NT2/D1 (cell line): ENCODE measurements around the gene NRARP.
"Not testable (repeated sequence)": the region's sequence is repeated elsewhere in the genome, so short reads cannot be mapped to it uniquely, and the experiment has no call there.

Experiments used
- DNase-seq: peaks from one replicate; pipeline ENCODE4 v3.0.0-alpha.2; 2011; ENCODE audit warnings: low read depth, low spot score
- H3K27me3 ChIP-seq: 2 replicates; pipeline ENCODE4 v1.6.0; 2011; ENCODE audit warnings: mild to moderate bottlenecking; ENCODE audit not compliant: insufficient read length, insufficient read depth
- H3K36me3 ChIP-seq: 2 replicates; pipeline ENCODE4 v1.6.1; 2011; ENCODE audit warnings: mild to moderate bottlenecking, low read length, mixed read lengths; ENCODE audit not compliant: insufficient read depth, insufficient read length
- H3K4me1 ChIP-seq: 2 replicates; pipeline ENCODE4 v1.5.1; 2011; ENCODE audit not compliant: insufficient read depth, insufficient read length
- H3K4me3 ChIP-seq: 2 replicates; pipeline ENCODE4 v1.5.1; 2011; ENCODE audit warnings: low read depth; ENCODE audit not compliant: insufficient read length
- H3K9ac ChIP-seq: 2 replicates; pipeline ENCODE4 v1.6.0; 2011; ENCODE audit warnings: low read depth; ENCODE audit not compliant: insufficient read length
- H3K9me3 ChIP-seq: 2 replicates; pipeline ENCODE4 v1.5.1; 2011; ENCODE audit warnings: mild to moderate bottlenecking, low read length; ENCODE audit not compliant: insufficient read depth
- SUZ12 ChIP-seq: IDR thresholded peaks from 2 replicates; pipeline ENCODE4 v1.6.1; 2011; ENCODE audit not compliant: insufficient read length, insufficient read depth; ENCODE audit errors: extremely low read depth
- YY1 ChIP-seq: IDR thresholded peaks from 2 replicates; pipeline ENCODE4 v1.6.1; 2011; ENCODE audit not compliant: insufficient read length, insufficient read depth
- ZNF274 ChIP-seq: IDR thresholded peaks from 2 replicates; pipeline ENCODE4 v1.6.1; 2011; ENCODE audit warnings: mild to moderate bottlenecking, low read depth, low read length

The NRARP gene

DNA sequence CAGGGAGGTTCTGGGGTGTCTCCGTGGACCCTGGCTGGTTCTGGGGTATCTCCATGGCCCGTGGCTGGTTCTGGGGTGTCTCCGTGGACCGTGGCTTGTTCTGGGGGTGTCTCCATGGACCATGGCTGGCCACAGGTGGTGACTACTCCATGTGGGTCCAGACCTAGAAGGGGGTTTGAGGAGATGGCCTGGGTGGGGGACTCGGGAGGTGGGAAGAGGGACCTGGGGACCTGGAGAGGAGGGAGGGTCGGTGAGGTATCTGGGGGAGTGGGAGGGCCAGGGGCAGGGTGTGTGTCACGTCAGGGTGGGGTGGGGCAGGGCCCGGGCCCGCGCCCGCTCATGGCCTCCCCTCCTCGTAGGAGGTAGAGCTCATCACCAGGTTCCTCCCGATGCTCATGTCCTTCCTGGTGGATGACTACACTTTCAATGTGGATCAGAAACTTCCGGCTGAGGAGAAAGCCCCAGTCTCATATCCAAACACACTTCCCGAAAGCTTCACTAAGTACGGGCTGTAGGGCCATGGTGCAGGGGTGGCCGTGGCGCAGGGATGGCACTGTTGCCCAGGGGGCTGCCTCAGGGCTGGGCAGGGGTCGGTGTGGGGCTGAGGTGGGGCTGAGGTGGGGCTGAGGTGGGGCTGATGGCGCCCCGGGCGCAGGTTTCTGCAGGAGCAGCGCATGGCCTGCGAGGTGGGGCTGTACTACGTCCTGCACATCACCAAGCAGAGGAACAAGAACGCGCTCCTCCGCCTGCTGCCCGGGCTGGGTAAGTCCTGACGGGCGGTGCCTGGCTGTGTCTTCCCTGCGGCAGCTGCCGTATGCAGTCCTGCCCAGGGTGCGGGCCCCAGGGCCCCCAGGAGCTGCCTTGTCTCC is 35.3 kb downstream of the NRARP start:
- no peak for DNase-seq
- TF ChIP-seq ZNF274, result no peak
- TF ChIP-seq SUZ12, result no peak
- TF ChIP-seq YY1, result no peak
- Histone ChIP-seq H3K9me3 (no peaks in the 10 kb centered on the region), H3K4me1 (peaks cover 12% of the 10 kb centered on the region), H3K9ac (no peak overlapping the region), H3K4me3 (no peak overlapping the region), H3K27me3 (no peaks in the 10 kb centered on the region), H3K36me3 (peaks cover 82% of the 10 kb centered on the region)

DNA sequence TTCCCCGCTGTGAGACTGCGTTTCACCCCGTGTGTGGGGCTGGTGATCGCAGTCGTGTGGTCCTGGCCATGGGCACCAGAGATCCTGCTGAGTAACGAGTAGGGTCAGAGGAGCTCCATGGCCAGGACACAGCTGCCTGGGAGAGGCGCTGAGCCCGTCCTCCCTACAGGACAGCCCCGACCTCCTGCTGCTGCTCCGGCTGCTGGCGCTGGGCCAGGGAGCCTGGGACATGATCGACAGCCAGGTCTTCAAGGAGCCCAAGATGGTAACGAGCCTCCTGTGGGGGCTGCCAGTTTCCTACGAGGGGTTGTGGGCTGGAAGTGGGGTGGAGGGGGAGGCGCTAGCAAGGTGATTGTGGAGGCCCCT is 35.9 kb downstream of the NRARP start:
- peaks cover 78% of the 10 kb centered on the region for H3K36me3 ChIP-seq
- H3K4me1 ChIP-seq, result peaks cover 12% of the 10 kb centered on the region

DNA sequence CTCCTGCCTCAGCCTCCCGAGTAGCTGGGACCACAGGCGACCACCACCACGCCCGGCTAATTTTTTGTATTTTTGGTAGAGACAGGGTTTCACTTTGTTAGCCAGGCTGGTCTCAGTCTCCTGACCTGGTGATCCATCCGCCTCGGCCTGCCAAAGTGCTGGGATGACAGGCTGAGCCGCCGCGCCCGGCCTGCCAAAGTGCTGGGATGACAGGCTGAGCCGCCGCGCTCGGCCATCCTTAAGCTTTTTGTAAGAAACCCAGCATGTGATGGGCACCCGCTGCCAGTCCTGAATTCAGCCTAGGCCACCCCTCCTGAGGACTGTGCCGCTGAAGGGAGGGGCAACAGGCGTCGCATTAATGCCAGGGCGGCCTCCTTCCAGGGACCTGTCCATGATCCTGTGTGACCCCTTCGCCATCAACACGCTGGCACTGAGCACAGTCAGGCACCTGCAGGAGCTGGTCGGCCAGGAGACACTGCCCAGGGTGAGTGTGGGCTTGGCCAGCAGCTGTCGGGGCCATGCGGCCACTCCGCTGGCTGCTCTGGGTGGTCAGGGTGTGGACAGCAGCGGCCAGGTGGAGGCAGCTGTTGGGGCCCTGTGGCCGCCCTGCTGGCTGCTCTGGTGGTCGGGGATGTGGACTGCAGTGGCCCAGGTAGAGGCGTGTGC is 36.4 kb downstream of the NRARP start:
- Histone ChIP-seq H3K4me3 (no peak overlapping the region), H3K9ac (no peak overlapping the region), H3K36me3 (peaks cover 73% of the 10 kb centered on the region), H3K4me1 (peaks cover 9% of the 10 kb centered on the region), H3K27me3 (no peaks in the 10 kb centered on the region), H3K9me3 (no peaks in the 10 kb centered on the region)
- no peak for DNase-seq
- TF ChIP-seq ZNF274 (no peak), SUZ12 (no peak), YY1 (no peak)

More for the DNA sequence above, 35.9 kb downstream of the NRARP start:
- Histone ChIP-seq H3K27me3 (no peaks in the 10 kb centered on the region), H3K9ac (no peak overlapping the region), H3K9me3 (no peaks in the 10 kb centered on the region), H3K4me3 (no peak overlapping the region)
- no peak for DNase-seq
- TF ChIP-seq SUZ12 (no peak), ZNF274 (no peak), YY1 (no peak)

DNA sequence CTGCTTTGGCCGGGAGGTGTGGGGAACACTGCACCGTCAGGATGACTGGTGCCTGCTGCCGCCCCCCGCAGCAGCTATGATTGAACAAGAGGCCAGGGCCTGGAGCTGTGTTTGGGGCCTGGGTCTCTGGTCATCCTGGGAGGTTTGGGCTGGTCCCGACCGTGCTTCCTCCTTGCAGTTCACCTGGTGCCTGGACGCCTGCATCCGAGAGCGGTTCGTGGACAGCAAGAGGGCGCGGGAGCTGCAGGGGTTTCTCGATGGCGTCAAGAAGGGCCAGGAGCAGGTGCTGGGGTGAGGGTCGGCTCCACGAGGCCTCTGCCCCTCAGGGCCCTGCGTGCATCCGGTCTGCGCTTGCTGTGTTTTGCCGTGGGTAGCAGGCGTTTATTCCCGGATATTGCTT is 38.0 kb downstream of the NRARP start:
- no peak for DNase-seq
- Histone ChIP-seq H3K9me3 (no peaks in the 10 kb centered on the region), H3K4me3 (no peak overlapping the region), H3K27me3 (no peaks in the 10 kb centered on the region), H3K9ac (no peak overlapping the region), H3K36me3 (peaks cover 64% of the 10 kb centered on the region), H3K4me1 (peaks cover 9% of the 10 kb centered on the region)
- TF ChIP-seq SUZ12 (no peak), YY1 (no peak), ZNF274 (no peak)

DNA sequence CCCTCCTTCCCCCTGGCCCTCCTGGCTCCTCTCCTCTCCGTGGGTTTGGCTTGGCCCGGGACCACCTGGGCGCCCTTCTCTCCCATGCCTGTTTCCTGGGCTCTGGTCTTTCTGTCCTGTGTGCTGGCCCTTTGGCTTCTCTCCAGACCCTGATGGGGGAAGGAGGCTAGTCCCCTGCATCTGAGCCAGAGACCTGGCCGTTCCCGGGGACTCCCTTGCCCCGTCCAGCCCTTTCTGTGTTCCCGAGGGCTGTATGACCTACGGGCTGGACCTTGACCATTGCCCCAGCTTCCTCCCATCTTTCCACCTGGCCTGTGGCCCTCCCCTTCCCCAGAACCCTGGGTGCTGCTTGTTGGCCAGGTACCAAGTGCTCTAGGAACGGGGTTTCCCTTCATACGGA is 38.6 kb downstream of the NRARP start:
- Histone ChIP-seq H3K27me3 (no peaks in the 10 kb centered on the region), H3K4me1 (peaks cover 9% of the 10 kb centered on the region), H3K36me3 (peaks cover 64% of the 10 kb centered on the region), H3K9ac (no peak overlapping the region), H3K9me3 (no peaks in the 10 kb centered on the region), H3K4me3 (no peak overlapping the region)
- no peak for DNase-seq
- no peak for TF ChIP-seq ZNF274
- TF ChIP-seq YY1, result no peak
- TF ChIP-seq SUZ12, result no peak

DNA sequence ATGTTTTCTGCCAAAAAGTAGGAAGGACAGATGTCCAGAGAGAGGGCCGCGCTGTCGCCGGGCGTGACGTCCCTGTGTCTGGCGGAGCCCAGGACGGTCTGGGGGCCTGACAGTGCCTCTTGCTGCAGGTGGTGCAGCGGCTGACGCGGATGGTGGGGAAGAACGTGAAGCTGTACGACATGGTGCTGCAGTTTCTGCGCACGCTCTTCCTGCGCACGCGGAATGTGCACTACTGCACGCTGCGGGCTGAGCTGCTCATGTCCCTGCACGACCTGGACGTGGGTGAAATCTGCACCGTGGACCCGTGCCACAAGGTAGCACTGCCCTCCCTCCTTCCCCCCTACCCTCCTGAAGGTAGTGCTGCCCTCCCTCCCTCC is 39.2 kb downstream of the NRARP start:
- no peak for TF ChIP-seq YY1
- no peak for TF ChIP-seq ZNF274
- TF ChIP-seq SUZ12, result no peak
- Histone ChIP-seq H3K36me3 (peaks cover 66% of the 10 kb centered on the region), H3K9ac (peak overlapping the region; percentile 56), H3K27me3 (no peaks in the 10 kb centered on the region), H3K4me3 (no peak overlapping the region), H3K4me1 (peaks cover 7% of the 10 kb centered on the region), H3K9me3 (no peaks in the 10 kb centered on the region)
- no peak for DNase-seq

DNA sequence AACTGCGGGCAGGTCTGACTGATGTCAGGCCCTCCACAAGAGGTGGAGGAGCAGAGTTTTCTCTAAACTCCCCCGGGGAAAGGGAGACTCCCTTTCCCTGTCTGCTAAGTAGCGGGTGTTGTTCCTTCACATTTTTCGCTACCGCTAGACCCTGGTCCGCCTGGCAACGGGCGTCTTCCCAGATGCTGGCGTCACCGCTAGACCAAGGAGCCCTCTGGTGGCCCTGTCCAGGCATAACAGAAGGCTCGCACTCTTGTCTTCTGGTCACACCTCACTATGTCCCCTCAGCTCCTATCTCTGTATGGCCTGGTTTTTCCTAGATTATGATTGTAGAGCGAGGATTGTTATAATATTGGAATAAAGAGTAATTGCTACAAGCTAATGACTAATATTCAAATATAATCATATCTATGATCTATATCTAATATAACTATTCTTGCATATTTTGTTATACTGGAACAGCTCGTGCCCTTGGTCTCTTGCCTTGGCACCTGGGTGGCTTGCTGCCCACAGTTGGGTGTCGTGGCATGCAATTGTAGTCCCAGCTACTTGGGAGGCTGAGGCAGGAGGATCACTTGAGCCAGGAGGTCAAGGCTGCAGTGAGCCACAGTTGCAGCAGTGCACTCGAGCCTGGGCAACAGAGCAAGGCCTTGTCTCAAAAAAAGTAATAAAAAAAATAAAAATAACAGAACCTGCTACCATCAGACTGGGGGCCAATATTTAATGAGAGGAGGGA is 39.7 kb downstream of the NRARP start:
- not testable (repeated sequence) for H3K27me3 ChIP-seq, H3K4me3 ChIP-seq, H3K9me3 ChIP-seq, H3K4me1 ChIP-seq, DNase-seq, H3K9ac ChIP-seq
- peaks cover 64% of the 10 kb centered on the region for H3K36me3 ChIP-seq
